Measurements from ENCODE around the gene SPTLC2.

DNA sequence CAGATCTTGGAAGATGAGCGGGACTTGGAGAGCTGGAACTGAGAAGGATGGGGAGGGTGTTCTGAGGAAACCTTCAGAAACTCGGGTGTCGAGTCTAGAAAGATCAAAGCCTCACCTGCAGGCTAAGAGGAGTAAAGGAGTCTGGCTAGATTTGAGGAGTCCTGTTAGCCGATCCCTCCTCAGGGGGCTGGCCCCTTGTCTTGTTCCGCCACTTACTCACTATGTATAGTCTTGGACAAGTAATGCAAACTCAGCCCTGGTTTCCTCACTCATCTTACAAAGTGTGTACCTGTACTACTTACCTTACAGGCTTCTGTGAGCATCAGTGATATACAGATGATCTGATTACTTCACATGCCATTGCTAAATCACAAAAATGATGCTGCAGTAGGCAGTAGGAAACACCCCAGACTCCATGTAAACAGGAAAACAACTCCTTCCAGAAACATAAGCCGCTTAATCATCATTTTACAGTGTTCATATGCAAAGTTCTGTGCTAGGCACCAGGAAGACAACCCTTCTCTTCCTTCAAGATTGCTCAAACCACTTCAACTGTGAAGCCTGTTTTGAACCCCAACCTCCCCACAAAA lies 2.0 kb upstream of the SPTLC2 start:
- TF ChIP-seq, protein P1, sequence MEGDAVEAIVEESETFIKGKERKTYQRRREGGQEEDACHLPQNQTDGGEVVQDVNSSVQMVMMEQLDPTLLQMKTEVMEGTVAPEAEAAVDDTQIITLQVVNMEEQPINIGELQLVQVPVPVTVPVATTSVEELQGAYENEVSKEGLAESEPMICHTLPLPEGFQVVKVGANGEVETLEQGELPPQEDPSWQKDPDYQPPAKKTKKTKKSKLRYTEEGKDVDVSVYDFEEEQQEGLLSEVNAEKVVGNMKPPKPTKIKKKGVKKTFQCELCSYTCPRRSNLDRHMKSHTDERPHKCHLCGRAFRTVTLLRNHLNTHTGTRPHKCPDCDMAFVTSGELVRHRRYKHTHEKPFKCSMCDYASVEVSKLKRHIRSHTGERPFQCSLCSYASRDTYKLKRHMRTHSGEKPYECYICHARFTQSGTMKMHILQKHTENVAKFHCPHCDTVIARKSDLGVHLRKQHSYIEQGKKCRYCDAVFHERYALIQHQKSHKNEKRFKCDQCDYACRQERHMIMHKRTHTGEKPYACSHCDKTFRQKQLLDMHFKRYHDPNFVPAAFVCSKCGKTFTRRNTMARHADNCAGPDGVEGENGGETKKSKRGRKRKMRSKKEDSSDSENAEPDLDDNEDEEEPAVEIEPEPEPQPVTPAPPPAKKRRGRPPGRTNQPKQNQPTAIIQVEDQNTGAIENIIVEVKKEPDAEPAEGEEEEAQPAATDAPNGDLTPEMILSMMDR (IDR thresholded peaks at IDR 0.05; ENCODE audit: insufficient read depth, low read length): no peak
- TF ChIP-seq, protein P2, sequence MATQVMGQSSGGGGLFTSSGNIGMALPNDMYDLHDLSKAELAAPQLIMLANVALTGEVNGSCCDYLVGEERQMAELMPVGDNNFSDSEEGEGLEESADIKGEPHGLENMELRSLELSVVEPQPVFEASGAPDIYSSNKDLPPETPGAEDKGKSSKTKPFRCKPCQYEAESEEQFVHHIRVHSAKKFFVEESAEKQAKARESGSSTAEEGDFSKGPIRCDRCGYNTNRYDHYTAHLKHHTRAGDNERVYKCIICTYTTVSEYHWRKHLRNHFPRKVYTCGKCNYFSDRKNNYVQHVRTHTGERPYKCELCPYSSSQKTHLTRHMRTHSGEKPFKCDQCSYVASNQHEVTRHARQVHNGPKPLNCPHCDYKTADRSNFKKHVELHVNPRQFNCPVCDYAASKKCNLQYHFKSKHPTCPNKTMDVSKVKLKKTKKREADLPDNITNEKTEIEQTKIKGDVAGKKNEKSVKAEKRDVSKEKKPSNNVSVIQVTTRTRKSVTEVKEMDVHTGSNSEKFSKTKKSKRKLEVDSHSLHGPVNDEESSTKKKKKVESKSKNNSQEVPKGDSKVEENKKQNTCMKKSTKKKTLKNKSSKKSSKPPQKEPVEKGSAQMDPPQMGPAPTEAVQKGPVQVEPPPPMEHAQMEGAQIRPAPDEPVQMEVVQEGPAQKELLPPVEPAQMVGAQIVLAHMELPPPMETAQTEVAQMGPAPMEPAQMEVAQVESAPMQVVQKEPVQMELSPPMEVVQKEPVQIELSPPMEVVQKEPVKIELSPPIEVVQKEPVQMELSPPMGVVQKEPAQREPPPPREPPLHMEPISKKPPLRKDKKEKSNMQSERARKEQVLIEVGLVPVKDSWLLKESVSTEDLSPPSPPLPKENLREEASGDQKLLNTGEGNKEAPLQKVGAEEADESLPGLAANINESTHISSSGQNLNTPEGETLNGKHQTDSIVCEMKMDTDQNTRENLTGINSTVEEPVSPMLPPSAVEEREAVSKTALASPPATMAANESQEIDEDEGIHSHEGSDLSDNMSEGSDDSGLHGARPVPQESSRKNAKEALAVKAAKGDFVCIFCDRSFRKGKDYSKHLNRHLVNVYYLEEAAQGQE (IDR thresholded peaks at IDR 0.05; ENCODE audit: insufficient replicate concordance, low read depth): no peak
- TF ChIP-seq GABPA (IDR thresholded peaks at IDR 0.05; ENCODE audit: low read depth) (no peak), POLR2AphosphoS5 (IDR thresholded peaks at IDR 0.05; ENCODE audit: low read depth) (no peak)

Data from HL-60 (cell line).